ENCODE measurements around the gene CLN3. TPM values are rescaled to one million over a fixed set of nuclear protein-coding genes. Genes with fewer than 3 reads are reported as not detected.
"Not testable (repeated sequence)": the region's sequence is repeated elsewhere in the genome, so short reads cannot be mapped to it uniquely, and the experiment has no call there.

The CLN3 gene
- total RNA-seq, 1 donor from 2014 or later, result 4.4 TPM

- no peaks in the 10 kb centered on the region for H3K9me3 ChIP-seq (ENCODE audit: low read depth)
- no peaks in the 10 kb centered on the region for H3K36me3 ChIP-seq
- Mint-ChIP-seq H3K27me3 (ENCODE audit: insufficient read depth, low read depth) (peaks cover 2% of the 10 kb centered on the region), H3K27ac (no peak overlapping the region), H3K36me3 (no peaks in the 10 kb centered on the region), H3K4me1 (no peaks in the 10 kb centered on the region), H3K9me3 (no peaks in the 10 kb centered on the region), H3K4me3 (no peak overlapping the region)
- H3K9ac ChIP-seq, result no peak overlapping the region
- TF ChIP-seq, protein P1, sequence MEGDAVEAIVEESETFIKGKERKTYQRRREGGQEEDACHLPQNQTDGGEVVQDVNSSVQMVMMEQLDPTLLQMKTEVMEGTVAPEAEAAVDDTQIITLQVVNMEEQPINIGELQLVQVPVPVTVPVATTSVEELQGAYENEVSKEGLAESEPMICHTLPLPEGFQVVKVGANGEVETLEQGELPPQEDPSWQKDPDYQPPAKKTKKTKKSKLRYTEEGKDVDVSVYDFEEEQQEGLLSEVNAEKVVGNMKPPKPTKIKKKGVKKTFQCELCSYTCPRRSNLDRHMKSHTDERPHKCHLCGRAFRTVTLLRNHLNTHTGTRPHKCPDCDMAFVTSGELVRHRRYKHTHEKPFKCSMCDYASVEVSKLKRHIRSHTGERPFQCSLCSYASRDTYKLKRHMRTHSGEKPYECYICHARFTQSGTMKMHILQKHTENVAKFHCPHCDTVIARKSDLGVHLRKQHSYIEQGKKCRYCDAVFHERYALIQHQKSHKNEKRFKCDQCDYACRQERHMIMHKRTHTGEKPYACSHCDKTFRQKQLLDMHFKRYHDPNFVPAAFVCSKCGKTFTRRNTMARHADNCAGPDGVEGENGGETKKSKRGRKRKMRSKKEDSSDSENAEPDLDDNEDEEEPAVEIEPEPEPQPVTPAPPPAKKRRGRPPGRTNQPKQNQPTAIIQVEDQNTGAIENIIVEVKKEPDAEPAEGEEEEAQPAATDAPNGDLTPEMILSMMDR (IDR thresholded peaks at IDR 0.05), result no peak
- no peaks in the 10 kb centered on the region for H4K20me1 ChIP-seq (ENCODE audit: low read depth)
- no peaks in the 10 kb centered on the region for H3K79me2 ChIP-seq (ENCODE audit: low read depth)
- no peak for DNase-seq (ENCODE audit: low spot score)
- no peak overlapping the region for H3K4me3 ChIP-seq
- H3K27me3 ChIP-seq, result no peaks in the 10 kb centered on the region
- no peaks in the 10 kb centered on the region for H3K4me1 ChIP-seq
- no peak overlapping the region for H3K4me2 ChIP-seq
- no peak overlapping the region for H2AFZ ChIP-seq (replicated peaks)
- no peak overlapping the region for H3K27ac ChIP-seq
- H3F3A ChIP-seq (ENCODE audit: low read depth), result no peaks in the 10 kb centered on the region
Observed at GRCh38 chr16:28486266-28486665, 5.6 kb downstream of the CLN3 start.

- H3K36me3 Mint-ChIP-seq; H3K79me2 ChIP-seq (ENCODE audit: low read depth); H3K36me3 ChIP-seq; H3K9me3 Mint-ChIP-seq; H3K4me2 ChIP-seq; H3K4me3 Mint-ChIP-seq; H4K20me1 ChIP-seq (ENCODE audit: low read depth); H3K27me3 ChIP-seq; H3K9ac ChIP-seq; H3K4me1 Mint-ChIP-seq; H3K9me3 ChIP-seq (ENCODE audit: low read depth); H3F3A ChIP-seq (ENCODE audit: low read depth); H3K27ac ChIP-seq; H3K4me3 ChIP-seq; H2AFZ ChIP-seq (replicated peaks); H3K27me3 Mint-ChIP-seq (ENCODE audit: insufficient read depth, low read depth); H3K4me1 ChIP-seq; H3K27ac Mint-ChIP-seq; DNase-seq (ENCODE audit: low spot score): not testable (repeated sequence)
Observed at GRCh38 chr16:28483361-28483760, 8.5 kb downstream of the CLN3 start.

- Histone ChIP-seq H3K9me3 (ENCODE audit: low read depth) (no peaks in the 10 kb centered on the region), H3K27me3 (no peaks in the 10 kb centered on the region), H3K9ac (no peak overlapping the region), H3F3A (ENCODE audit: low read depth) (no peaks in the 10 kb centered on the region), H3K4me1 (no peaks in the 10 kb centered on the region), H3K27ac (no peak overlapping the region), H4K20me1 (ENCODE audit: low read depth) (no peaks in the 10 kb centered on the region), H3K79me2 (ENCODE audit: low read depth) (no peaks in the 10 kb centered on the region), H3K4me2 (no peak overlapping the region), H3K4me3 (no peak overlapping the region), H3K36me3 (no peaks in the 10 kb centered on the region), H2AFZ (replicated peaks) (no peak overlapping the region)
- no peak for DNase-seq (ENCODE audit: low spot score)
- Mint-ChIP-seq H3K4me3 (no peak overlapping the region), H3K27me3 (ENCODE audit: insufficient read depth, low read depth) (peaks cover 2% of the 10 kb centered on the region), H3K4me1 (no peaks in the 10 kb centered on the region), H3K27ac (no peak overlapping the region), H3K9me3 (no peaks in the 10 kb centered on the region), H3K36me3 (no peaks in the 10 kb centered on the region)
- TF ChIP-seq EZH2phosphoT487 (IDR thresholded peaks at IDR 0.05) (no peak), EZH2 (IDR thresholded peaks at IDR 0.05) (no peak)
- TF ChIP-seq, protein P1 (IDR thresholded peaks at IDR 0.05), result no peak
Observed at GRCh38 chr16:28482026-28482425, 9.8 kb downstream of the CLN3 start.

GRCh38 chr16:28478506-28479180, 13.2 kb downstream of the CLN3 start:
- H3K27ac Mint-ChIP-seq, result no peak overlapping the region

More at GRCh38 chr16:28478506-28479180, 13.2 kb downstream of the CLN3 start:
- Histone ChIP-seq H3K79me2 (ENCODE audit: low read depth) (no peaks in the 10 kb centered on the region), H3K4me3 (no peak overlapping the region), H2AFZ (replicated peaks) (no peak overlapping the region), H3K27me3 (no peaks in the 10 kb centered on the region), H3K36me3 (no peaks in the 10 kb centered on the region), H3K9me3 (ENCODE audit: low read depth) (no peaks in the 10 kb centered on the region), H3K4me1 (no peaks in the 10 kb centered on the region), H3F3A (ENCODE audit: low read depth) (no peaks in the 10 kb centered on the region), H4K20me1 (ENCODE audit: low read depth) (no peaks in the 10 kb centered on the region), H3K27ac (no peak overlapping the region), H3K9ac (no peak overlapping the region), H3K4me2 (no peak overlapping the region)
- DNase-seq (ENCODE audit: low spot score), result no peak
- Mint-ChIP-seq H3K9me3 (no peaks in the 10 kb centered on the region), H3K4me1 (no peaks in the 10 kb centered on the region), H3K27me3 (ENCODE audit: insufficient read depth, low read depth) (peaks cover 1% of the 10 kb centered on the region), H3K4me3 (no peak overlapping the region), H3K36me3 (no peaks in the 10 kb centered on the region)
- no peak for TF ChIP-seq EZH2 (IDR thresholded peaks at IDR 0.05)
- TF ChIP-seq EZH2phosphoT487 (IDR thresholded peaks at IDR 0.05), result no peak
- TF ChIP-seq, protein P1 (IDR thresholded peaks at IDR 0.05), result no peak

Data from neural progenitor cell (in vitro differentiated cells).